ENCODE data around the gene CREM.

DNA sequence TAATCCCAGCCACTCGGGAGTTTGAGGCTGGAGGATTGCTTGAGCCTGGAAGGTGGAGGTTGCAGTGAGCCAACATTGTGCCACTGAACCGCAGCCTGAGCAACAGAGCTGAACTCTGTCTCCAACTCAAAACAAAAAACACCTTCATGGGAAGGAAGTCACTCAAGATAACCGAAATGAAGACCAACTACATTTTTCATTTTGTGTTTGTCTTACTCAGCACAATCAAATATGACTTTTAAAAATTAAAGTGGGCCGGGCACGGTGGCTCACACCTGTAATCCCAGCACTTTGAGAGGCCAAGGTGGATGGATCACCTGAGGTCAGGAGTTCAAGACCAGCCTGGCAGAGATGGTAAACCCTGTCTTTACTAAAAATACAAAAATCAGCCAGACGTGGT lies 40.0 kb downstream of the CREM start:
- TF ChIP-seq POLR2AphosphoS5 (IDR thresholded peaks at IDR 0.05; ENCODE audit: low read depth) (no peak), REST (IDR thresholded peaks at IDR 0.05; ENCODE audit: insufficient replicate concordance, low read depth) (no peak)
- TF ChIP-seq, protein P1, sequence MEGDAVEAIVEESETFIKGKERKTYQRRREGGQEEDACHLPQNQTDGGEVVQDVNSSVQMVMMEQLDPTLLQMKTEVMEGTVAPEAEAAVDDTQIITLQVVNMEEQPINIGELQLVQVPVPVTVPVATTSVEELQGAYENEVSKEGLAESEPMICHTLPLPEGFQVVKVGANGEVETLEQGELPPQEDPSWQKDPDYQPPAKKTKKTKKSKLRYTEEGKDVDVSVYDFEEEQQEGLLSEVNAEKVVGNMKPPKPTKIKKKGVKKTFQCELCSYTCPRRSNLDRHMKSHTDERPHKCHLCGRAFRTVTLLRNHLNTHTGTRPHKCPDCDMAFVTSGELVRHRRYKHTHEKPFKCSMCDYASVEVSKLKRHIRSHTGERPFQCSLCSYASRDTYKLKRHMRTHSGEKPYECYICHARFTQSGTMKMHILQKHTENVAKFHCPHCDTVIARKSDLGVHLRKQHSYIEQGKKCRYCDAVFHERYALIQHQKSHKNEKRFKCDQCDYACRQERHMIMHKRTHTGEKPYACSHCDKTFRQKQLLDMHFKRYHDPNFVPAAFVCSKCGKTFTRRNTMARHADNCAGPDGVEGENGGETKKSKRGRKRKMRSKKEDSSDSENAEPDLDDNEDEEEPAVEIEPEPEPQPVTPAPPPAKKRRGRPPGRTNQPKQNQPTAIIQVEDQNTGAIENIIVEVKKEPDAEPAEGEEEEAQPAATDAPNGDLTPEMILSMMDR (IDR thresholded peaks at IDR 0.05; ENCODE audit: insufficient read depth, low read length) = no peak
